ENCODE measurements around the gene TRIP6.
"Not testable (repeated sequence)": the region's sequence is repeated elsewhere in the genome, so short reads cannot be mapped to it uniquely, and the experiment has no call there.

The TRIP6 gene

GRCh38 chr7:100911484-100911883, 44.3 kb downstream of the TRIP6 start:
- TF ChIP-seq CTCF (IDR thresholded peaks at IDR 0.05; ENCODE audit: low read depth, low read length) = no peak
- H3K36me3 ChIP-seq = no peaks in the 10 kb centered on the region

GRCh38 chr7:100914208-100914878, 47.2 kb downstream of the TRIP6 start:
- H3K36me3 ChIP-seq = no peaks in the 10 kb centered on the region
- H3K9me3 ChIP-seq = no peaks in the 10 kb centered on the region
- no peak overlapping the region for H3K4me3 ChIP-seq (ENCODE audit: low read depth, low read length)
- TF ChIP-seq CTCF (IDR thresholded peaks at IDR 0.05; ENCODE audit: low read depth, low read length) = no peak
- no peak for DNase-seq
- H3K4me1 ChIP-seq = no peaks in the 10 kb centered on the region
- 0 out of 2 replicates have a peak, but pooled peaks cover 3% of the 10 kb centered on the region for H3K27me3 ChIP-seq

More at GRCh38 chr7:100911484-100911883, 44.3 kb downstream of the TRIP6 start:
- 0 out of 2 replicates have a peak, but pooled peaks cover 3% of the 10 kb centered on the region for H3K27me3 ChIP-seq
- no peak overlapping the region for H3K4me3 ChIP-seq (ENCODE audit: low read depth, low read length)
- DNase-seq = no peak
- H3K4me1 ChIP-seq = no peaks in the 10 kb centered on the region
- no peaks in the 10 kb centered on the region for H3K9me3 ChIP-seq

- Histone ChIP-seq H3K4me3 (ENCODE audit: low read depth, low read length) (no peak overlapping the region), H3K27me3 (0 out of 2 replicates have a peak, but pooled peaks cover 2% of the 10 kb centered on the region), H3K9me3 (no peaks in the 10 kb centered on the region), H3K4me1 (no peaks in the 10 kb centered on the region), H3K36me3 (no peaks in the 10 kb centered on the region)
- no peak for DNase-seq
- TF ChIP-seq CTCF (IDR thresholded peaks at IDR 0.05; ENCODE audit: low read depth, low read length) = no peak
Observed at GRCh38 chr7:100914879-100915447, 47.8 kb downstream of the TRIP6 start.

GRCh38 chr7:100919335-100919734, 52.1 kb downstream of the TRIP6 start:
- DNase-seq; H3K36me3 ChIP-seq; H3K27me3 ChIP-seq; H3K4me1 ChIP-seq; H3K9me3 ChIP-seq; H3K4me3 ChIP-seq (ENCODE audit: low read depth, low read length): not testable (repeated sequence)

GRCh38 chr7:100919779-100920437, 52.7 kb downstream of the TRIP6 start:
- not testable (repeated sequence) for DNase-seq, H3K9me3 ChIP-seq

GRCh38 chr7:100921039-100921438, 53.9 kb downstream of the TRIP6 start:
- TF ChIP-seq CTCF (IDR thresholded peaks at IDR 0.05; ENCODE audit: low read depth, low read length) = no peak
- no peak for DNase-seq
- no peaks in the 10 kb centered on the region for H3K27me3 ChIP-seq
- H3K36me3 ChIP-seq = no peaks in the 10 kb centered on the region
- H3K4me3 ChIP-seq (ENCODE audit: low read depth, low read length) = no peak overlapping the region
- H3K9me3 ChIP-seq = no peaks in the 10 kb centered on the region
- H3K4me1 ChIP-seq = no peaks in the 10 kb centered on the region

More at GRCh38 chr7:100919779-100920437, 52.7 kb downstream of the TRIP6 start:
- H3K27me3 ChIP-seq; H3K4me1 ChIP-seq; H3K4me3 ChIP-seq (ENCODE audit: low read depth, low read length); H3K36me3 ChIP-seq: not testable (repeated sequence)

Measured in BE2C (cell line).